A549 (cell line): ENCODE results near the gene SLC35F3. TPM values are rescaled to one million over a fixed set of nuclear protein-coding genes. Genes with fewer than 3 reads are reported as not detected.

ENCODE experiments used
- ATAC-seq, 2 experiments: fragments of 200-7000 bp in 1 of 2; fragments of >200 bp in 1 of 2; cut with Nextera tagmentation in 1 of 2; cut with Tn5 transposase in 1 of 2; 3 replicates each; pipeline versions ENCODE4 v1.8.0 to v1.9.1; 2018 to 2020; ENCODE audit warnings: mild to moderate bottlenecking in 1 of 2, moderate library complexity in 1 of 2
- CTCF ChIA-PET: fragments of 300-600 bp; sonication (Branson Sonifier 250); formaldehyde crosslinking; extraction: SDS; loops from one replicate; lab custom pipeline; 2021; ENCODE audit warnings: antibody characterized with exemption, inconsistent platforms; lab: Yijun Ruan, JAX
- POLR2A ChIA-PET: fragments of 350-600 bp; formaldehyde crosslinking; extraction: SDS; loops from one replicate; lab custom pipeline; 2021; ENCODE audit warnings: antibody characterized with exemption, inconsistent platforms; lab: Yijun Ruan, JAX
- DNase-seq, 2 experiments: peaks; one replicate each; pipeline versions ENCODE4 v3.0.0 to v3.0.0-alpha.2; 2011 to 2016; ENCODE audit warnings: low read depth in 1 of 2, low spot score in 1 of 2
- FAIRE-seq: peaks from 2 replicates; lab custom pipeline; 2011; peaks lifted over from hg19 to GRCh38; lab: Jason Lieb, UNC
- H3K27ac ChIP-seq, 2 experiments: fragments of >200 bp; sonication (Bioruptor Twin); formaldehyde crosslinking; 3 replicates each; pipeline ENCODE4 v1.5.1; 2016 to 2017
- H3K4me1 ChIP-seq: fragments of >200 bp; sonication (Bioruptor Twin); formaldehyde crosslinking; 3 replicates; pipeline ENCODE4 v1.6.1; 2016
- H3K4me2 ChIP-seq: fragments of >200 bp; sonication (Bioruptor Twin); formaldehyde crosslinking; 3 replicates; pipeline ENCODE4 v1.6.1; 2016
- H3K4me3 ChIP-seq: fragments of >200 bp; sonication (Bioruptor Twin); formaldehyde crosslinking; 3 replicates; pipeline ENCODE4 v1.5.1; 2016
- H3K9me3 ChIP-seq: fragments of >200 bp; sonication (Bioruptor Twin); formaldehyde crosslinking; 3 replicates; pipeline ENCODE4 v1.6.1; 2016
- BHLHE40 ChIP-seq: IDR thresholded peaks from 2 replicates; pipeline ENCODE4 v1.6.1; 2012; ENCODE audit warnings: low read depth, low read length, inconsistent platforms
- CBX8 ChIP-seq: fragments of 200-600 bp; sonication (generic); IDR thresholded peaks from 2 replicates; pipeline ENCODE4 v1.6.1; 2016
- EHF ChIP-seq: fragments of 250-450 bp; sonication (Bioruptor Pico); IDR thresholded peaks from 2 replicates; pipeline ENCODE4 v1.5.0; 2020; ENCODE audit warnings: mild to moderate bottlenecking
- EHMT2 ChIP-seq: fragments of 200-600 bp; sonication (generic); IDR thresholded peaks from 2 replicates; pipeline ENCODE4 v1.6.1; 2016; ENCODE audit warnings: antibody characterized with exemption, low read depth, mild to moderate bottlenecking, moderate library complexity
- EP300 ChIP-seq, 2 experiments: fragments of >200 bp; sonication (Bioruptor Twin); formaldehyde crosslinking; IDR thresholded peaks; 2 replicates in 1 of 2; 3 replicates in 1 of 2; pipeline ENCODE4 v1.6.1; 2016 to 2017
- HEYL ChIP-seq: fragments of 250-450 bp; sonication (Bioruptor Pico); IDR thresholded peaks from 2 replicates; pipeline ENCODE4 v1.8.0; 2021; ENCODE audit warnings: mild to moderate bottlenecking, moderate library complexity
- HOXA7 ChIP-seq: fragments of 250-450 bp; sonication (Bioruptor Pico); IDR thresholded peaks from 2 replicates; pipeline ENCODE4 v1.5.0; 2020; ENCODE audit warnings: mild to moderate bottlenecking, moderate library complexity
- JUNB ChIP-seq: fragments of >200 bp; sonication (Bioruptor Twin); formaldehyde crosslinking; IDR thresholded peaks from 2 replicates; pipeline ENCODE4 v1.6.1; 2016
- KDM1A ChIP-seq: fragments of 200-600 bp; sonication (generic); IDR thresholded peaks from 2 replicates; pipeline ENCODE4 v1.6.1; 2016; ENCODE audit warnings: low read depth, mild to moderate bottlenecking
- KDM5A ChIP-seq: fragments of 200-600 bp; sonication (generic); IDR thresholded peaks from 2 replicates; pipeline ENCODE4 v1.6.1; 2016; ENCODE audit warnings: antibody characterized with exemption, mild to moderate bottlenecking
- MAFK ChIP-seq: fragments of 450-650 bp; IDR thresholded peaks from 2 replicates; pipeline ENCODE4 v1.6.1; 2014; ENCODE audit not compliant: partially characterized antibody
- MYC ChIP-seq: IDR thresholded peaks from 2 replicates; pipeline ENCODE4 v1.6.1; 2012; ENCODE audit warnings: mild to moderate bottlenecking, inconsistent platforms, low read length, improper control_type of control experiment, borderline replicate concordance
- NR3C1 ChIP-seq: fragments of >200 bp; sonication (Bioruptor Twin); formaldehyde crosslinking; IDR thresholded peaks from 3 replicates; pipeline ENCODE4 v1.6.1; 2017
- POLR2AphosphoS2 ChIP-seq: conservative IDR thresholded peaks from 2 replicates; pipeline ENCODE4 v1.6.1; 2012; ENCODE audit warnings: low read length, improper control_type of control experiment, inconsistent platforms
- RARB ChIP-seq: fragments of 250-450 bp; sonication (Bioruptor Pico); IDR thresholded peaks from 2 replicates; pipeline ENCODE4 v1.8.0; 2021; ENCODE audit warnings: mild to moderate bottlenecking, moderate library complexity
- RFX5 ChIP-seq: fragments of 450-650 bp; IDR thresholded peaks from 2 replicates; pipeline ENCODE4 v1.7.1; 2014; ENCODE audit warnings: antibody characterized with exemption, mild to moderate bottlenecking, moderate library complexity
- RNF2 ChIP-seq: fragments of 200-600 bp; sonication (generic); IDR thresholded peaks from 2 replicates; pipeline ENCODE4 v1.6.1; 2016; ENCODE audit warnings: low read depth, mild to moderate bottlenecking, antibody characterized with exemption, moderate library complexity, borderline replicate concordance
- SMC3 ChIP-seq: fragments of >200 bp; sonication (Bioruptor Twin); formaldehyde crosslinking; IDR thresholded peaks from 3 replicates; pipeline ENCODE4 v1.6.1; 2018; ENCODE audit warnings: inconsistent platforms
- ZNF302 ChIP-seq: fragments of 250-450 bp; sonication (Bioruptor Pico); IDR thresholded peaks from 2 replicates; pipeline ENCODE4 v1.9.0; 2021; ENCODE audit warnings: inconsistent platforms, mild to moderate bottlenecking, moderate library complexity
- WGBS: methylation state at CpG from one replicate; pipeline ENCODE4 v1.1.6; 2017; ENCODE audit errors: missing lambda C conversion rate; 5-methylcytosine and 5-hydroxymethylcytosine counted together
- polyA plus RNA-seq, 4 experiments: library from polyadenylated mRNA; depleted of rRNA in 3 of 4; stranded (reverse); fragments of >200 nt; fragmentation: RNase III in 1 of 4; extraction: RNeasy Plus Mini Kit Qiagen cat#74134 plus additional on column Dnase treatment in 1 of 4; gene quantifications; 2 replicates in 3 of 4; 3 replicates in 1 of 4; pipeline ENCODE4 v1.2.3, GENCODE V29; 2011 to 2017
- TF ChIP-seq, protein P1 (sequence below): fragments of 250-450 bp; sonication (Bioruptor Pico); IDR thresholded peaks from 2 replicates; pipeline ENCODE4 v1.5.0; 2021; ENCODE audit warnings: mild to moderate bottlenecking, moderate library complexity, borderline replicate concordance
- TF ChIP-seq, protein P2 (sequence below): fragments of >200 bp; sonication (Bioruptor Twin); formaldehyde crosslinking; IDR thresholded peaks from 2 replicates; pipeline ENCODE4 v1.6.1; 2016
- TF ChIP-seq, protein P3 (sequence below): IDR thresholded peaks from 2 replicates; pipeline ENCODE4 v1.6.1; 2012
- TF ChIP-seq, protein P4 (sequence below): fragments of 450-650 bp; IDR thresholded peaks from 2 replicates; pipeline ENCODE4 v1.6.1; 2014; ENCODE audit warnings: antibody characterized with exemption
- TF ChIP-seq, protein P5 (sequence below): fragments of 250-450 bp; sonication (Bioruptor Pico); IDR thresholded peaks from 2 replicates; pipeline ENCODE4 v1.5.0; 2020; ENCODE audit warnings: low read depth, mild to moderate bottlenecking, moderate library complexity

SLC35F3 gene
- polyA plus RNA-seq, 2 of the 4 experiments (the other 2 are of a cell fraction): 5.5 to 7.8 TPM

DNA sequence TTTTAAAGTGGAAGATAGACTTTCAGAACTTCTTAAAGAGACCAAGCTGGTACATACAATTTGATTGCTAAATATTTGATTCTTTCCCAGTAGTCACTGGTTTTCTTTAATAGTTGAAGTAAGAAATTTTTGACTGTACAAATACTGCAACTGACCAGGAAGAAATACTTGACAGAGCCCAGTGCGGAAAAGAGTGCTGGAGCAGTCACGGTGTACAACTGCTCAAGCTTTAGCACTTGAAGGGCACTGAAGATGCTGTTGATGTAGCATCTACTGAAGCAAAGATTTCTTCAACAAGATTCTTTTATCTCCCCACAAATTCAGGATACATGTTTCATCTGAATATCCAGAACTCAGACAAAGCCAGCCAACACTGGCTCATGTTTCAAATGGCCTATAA lies 41.5 kb downstream of the SLC35F3 start:
- no peak overlapping the region for H3K4me3 ChIP-seq
- H3K4me2 ChIP-seq: no peak overlapping the region
- peaks cover under 1% of the 10 kb centered on the region; the same call in 1 of the 3 replicates for H3K9me3 ChIP-seq
- ChIA-PET CTCF (interaction anchor here (1.6 kb wide), 1 partner anchor 41 kb away, joined by 6 read pairs; the partner anchor contains the start of gene SLC35F3), POLR2A (no interaction called here)
- TF ChIP-seq, protein P1, sequence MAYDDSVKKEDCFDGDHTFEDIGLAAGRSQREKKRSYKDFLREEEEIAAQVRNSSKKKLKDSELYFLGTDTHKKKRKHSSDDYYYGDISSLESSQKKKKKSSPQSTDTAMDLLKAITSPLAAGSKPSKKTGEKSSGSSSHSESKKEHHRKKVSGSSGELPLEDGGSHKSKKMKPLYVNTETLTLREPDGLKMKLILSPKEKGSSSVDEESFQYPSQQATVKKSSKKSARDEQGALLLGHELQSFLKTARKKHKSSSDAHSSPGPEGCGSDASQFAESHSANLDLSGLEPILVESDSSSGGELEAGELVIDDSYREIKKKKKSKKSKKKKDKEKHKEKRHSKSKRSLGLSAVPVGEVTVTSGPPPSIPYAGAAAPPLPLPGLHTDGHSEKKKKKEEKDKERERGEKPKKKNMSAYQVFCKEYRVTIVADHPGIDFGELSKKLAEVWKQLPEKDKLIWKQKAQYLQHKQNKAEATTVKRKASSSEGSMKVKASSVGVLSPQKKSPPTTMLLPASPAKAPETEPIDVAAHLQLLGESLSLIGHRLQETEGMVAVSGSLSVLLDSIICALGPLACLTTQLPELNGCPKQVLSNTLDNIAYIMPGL (CRISPR knock-in tag): no peak
- TF ChIP-seq, protein P2, sequence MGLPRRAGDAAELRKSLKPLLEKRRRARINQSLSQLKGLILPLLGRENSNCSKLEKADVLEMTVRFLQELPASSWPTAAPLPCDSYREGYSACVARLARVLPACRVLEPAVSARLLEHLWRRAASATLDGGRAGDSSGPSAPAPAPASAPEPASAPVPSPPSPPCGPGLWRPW: no peak
- no peak for TF ChIP-seq MYC
- no peak for TF ChIP-seq BHLHE40
- TF ChIP-seq, protein P3, sequence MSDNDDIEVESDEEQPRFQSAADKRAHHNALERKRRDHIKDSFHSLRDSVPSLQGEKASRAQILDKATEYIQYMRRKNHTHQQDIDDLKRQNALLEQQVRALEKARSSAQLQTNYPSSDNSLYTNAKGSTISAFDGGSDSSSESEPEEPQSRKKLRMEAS: no peak
- peaks cover 19% of the 10 kb centered on the region for H3K4me1 ChIP-seq
- DNase-seq (no peak), FAIRE-seq (no peak), ATAC-seq (no peak)
- no peak overlapping the region for H3K27ac ChIP-seq
- 94% methylated on average over 2 of the region's 2 CpGs for WGBS

DNA sequence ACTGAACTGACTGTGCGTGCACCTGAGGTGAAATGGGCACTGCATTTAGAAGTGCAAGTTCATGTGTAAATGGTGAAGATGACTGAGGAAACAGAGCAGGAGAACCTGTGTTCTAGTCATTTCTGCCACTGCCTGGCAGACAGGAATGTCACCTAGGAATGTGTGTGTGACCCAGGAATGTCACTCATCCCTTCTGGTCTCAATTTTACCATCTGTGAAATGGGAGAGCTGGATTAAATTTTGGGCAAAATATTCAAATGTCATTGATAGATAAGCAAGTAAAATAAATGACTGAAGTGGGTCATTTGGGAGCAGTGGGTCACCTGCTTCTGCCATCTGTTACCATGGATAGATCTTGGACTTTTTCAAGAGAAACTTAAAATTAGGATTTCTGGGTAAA lies 42.2 kb downstream of the SLC35F3 start:
- WGBS: 93% methylated on average over 1 of the region's 1 CpG
- no peak for ATAC-seq

DNA sequence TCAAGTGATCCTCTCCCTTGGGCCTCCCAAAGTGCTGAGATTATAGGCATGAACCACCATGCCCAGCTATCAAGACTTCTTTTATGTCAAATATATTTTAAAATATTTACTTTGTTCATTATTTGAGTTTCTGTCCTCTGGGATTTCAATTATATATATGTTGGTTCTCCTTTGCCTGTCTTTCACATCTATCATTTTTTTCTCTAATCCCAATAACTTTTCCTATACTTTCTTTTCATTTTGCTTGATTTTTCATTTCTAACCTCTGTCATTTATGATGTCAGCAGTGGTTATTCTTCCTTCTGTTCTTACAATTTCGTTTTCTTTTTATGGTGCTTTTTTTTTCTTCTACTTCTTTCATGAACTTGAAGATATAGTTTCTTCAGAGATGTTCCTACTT lies 47.3 kb downstream of the SLC35F3 start:
- no peak overlapping the region for H3K4me3 ChIP-seq
- no peak for FAIRE-seq
- no peak overlapping the region for H3K4me2 ChIP-seq
- WGBS: 8% methylated on average over 1 of the region's 1 CpG
- H3K27ac ChIP-seq: no peak overlapping the region
- H3K4me1 ChIP-seq: no peaks in the 10 kb centered on the region
- no peak for TF ChIP-seq MAFK
- TF ChIP-seq HEYL (CRISPR knock-in tag): no peak
- TF ChIP-seq, protein P4, sequence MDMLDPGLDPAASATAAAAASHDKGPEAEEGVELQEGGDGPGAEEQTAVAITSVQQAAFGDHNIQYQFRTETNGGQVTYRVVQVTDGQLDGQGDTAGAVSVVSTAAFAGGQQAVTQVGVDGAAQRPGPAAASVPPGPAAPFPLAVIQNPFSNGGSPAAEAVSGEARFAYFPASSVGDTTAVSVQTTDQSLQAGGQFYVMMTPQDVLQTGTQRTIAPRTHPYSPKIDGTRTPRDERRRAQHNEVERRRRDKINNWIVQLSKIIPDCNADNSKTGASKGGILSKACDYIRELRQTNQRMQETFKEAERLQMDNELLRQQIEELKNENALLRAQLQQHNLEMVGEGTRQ: no peak
- TF ChIP-seq KDM5A: no peak
- TF ChIP-seq RFX5: no peak
- TF ChIP-seq RNF2: no peak
- TF ChIP-seq JUNB: no peak
- no peak for DNase-seq
- no peak for ATAC-seq
- peaks cover 19% of the 10 kb centered on the region for H3K9me3 ChIP-seq
- CTCF ChIA-PET: no interaction called here
- POLR2A ChIA-PET: no interaction called here

More for the DNA sequence above, 42.2 kb downstream of the SLC35F3 start:
- Histone ChIP-seq H3K4me1 (peaks cover 19% of the 10 kb centered on the region), H3K9me3 (peaks cover 8% of the 10 kb centered on the region), H3K4me2 (no peak overlapping the region), H3K4me3 (no peak overlapping the region), H3K27ac (no peak overlapping the region)
- DNase-seq: no peak
- FAIRE-seq: no peak
- ChIA-PET POLR2A (no interaction called here), CTCF (interaction anchor here (1.6 kb wide), 1 partner anchor 42 kb away, joined by 6 read pairs; the partner anchor contains the start of gene SLC35F3)
- TF ChIP-seq BHLHE40 (no peak), KDM1A (no peak), ZNF302 (CRISPR knock-in tag) (no peak)

DNA sequence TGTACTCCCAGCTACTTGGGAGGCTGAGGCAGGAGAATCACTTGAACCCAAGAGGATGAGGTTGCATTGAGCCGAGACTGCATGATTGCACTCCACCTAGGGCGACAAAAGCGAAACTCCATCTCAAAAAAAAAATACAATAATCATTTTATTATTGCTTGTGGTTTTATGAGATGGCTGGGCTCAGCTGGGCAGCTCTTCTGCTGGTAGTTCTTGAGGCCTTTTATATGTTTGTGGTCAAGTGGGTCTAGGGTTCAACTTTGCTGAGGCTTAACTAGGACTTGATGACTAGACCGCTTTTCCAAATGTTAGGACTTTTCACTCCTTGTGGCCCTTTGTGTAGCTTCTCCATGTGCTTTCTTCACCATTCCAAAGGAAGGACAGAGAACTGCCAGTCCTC lies 53.2 kb downstream of the SLC35F3 start:
- H3K27ac ChIP-seq: no peak overlapping the region
- peaks cover 2% of the 10 kb centered on the region; the same call in 2 of the 3 replicates for H3K9me3 ChIP-seq
- ChIA-PET CTCF (interaction anchor here (0.8 to 1.3 kb wide), 2 partner anchors 13 to 517 kb away, joined by 4 to 5 read pairs; no protein-coding TSS in a partner anchor), POLR2A (no interaction called here)
- no peaks in the 10 kb centered on the region for H3K4me1 ChIP-seq
- H3K4me3 ChIP-seq: no peak overlapping the region
- FAIRE-seq: no peak
- 94% methylated on average over 4 of the region's 4 CpGs for WGBS
- no peak overlapping the region for H3K4me2 ChIP-seq
- ATAC-seq: no peak
- no peak for DNase-seq
- TF ChIP-seq NR3C1 (no peak), BHLHE40 (no peak), POLR2AphosphoS2 (no peak), RARB (CRISPR knock-in tag) (no peak), SMC3 (no peak), ZNF302 (CRISPR knock-in tag) (no peak), EP300 (IDR thresholded peaks at IDR 0.05) (no peak), RNF2 (no peak), EHF (CRISPR knock-in tag) (no peak), HOXA7 (CRISPR knock-in tag) (no peak), KDM1A (no peak), EHMT2 (no peak), MYC (no peak), CBX8 (no peak)
- TF ChIP-seq, protein P5, sequence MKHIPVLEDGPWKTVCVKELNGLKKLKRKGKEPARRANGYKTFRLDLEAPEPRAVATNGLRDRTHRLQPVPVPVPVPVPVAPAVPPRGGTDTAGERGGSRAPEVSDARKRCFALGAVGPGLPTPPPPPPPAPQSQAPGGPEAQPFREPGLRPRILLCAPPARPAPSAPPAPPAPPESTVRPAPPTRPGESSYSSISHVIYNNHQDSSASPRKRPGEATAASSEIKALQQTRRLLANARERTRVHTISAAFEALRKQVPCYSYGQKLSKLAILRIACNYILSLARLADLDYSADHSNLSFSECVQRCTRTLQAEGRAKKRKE (CRISPR knock-in tag): no peak
